ENCODE measurements around the gene R3HCC1L. TPM values are rescaled to one million over a fixed set of nuclear protein-coding genes. Genes with fewer than 3 reads are reported as not detected.

R3HCC1L gene
- total and polyA plus RNA-seq, 10 of the 15 experiments (the other 5 are each of a cell fraction or from before 2014, with no cell fraction given) = 11.3 to 20.3 (median 15.3) TPM

- TF ChIP-seq E4F1 (IDR thresholded peaks at IDR 0.05; ENCODE audit: borderline replicate concordance, partially characterized antibody) (no peak), ZBTB4 (CRISPR knock-in tag; IDR thresholded peaks at IDR 0.05) (no peak), USF1 (IDR thresholded peaks at IDR 0.05; ENCODE audit: borderline replicate concordance, extremely low read length, insufficient read depth, low read depth, low read length) (no peak), MEF2B (IDR thresholded peaks at IDR 0.05; ENCODE audit: partially characterized antibody, poor library complexity, severe bottlenecking) (no peak), ZNF687 (IDR thresholded peaks at IDR 0.05) (no peak)
Observed at GRCh38 chr10:98258683-98259454, 124.4 kb downstream of the R3HCC1L start (continued).
